ENCODE measurements around the gene ASB13.
A peak's percentile ranks its signal among the peaks of the same experiment; 100 is the strongest.

Gene ASB13

GRCh38 chr10:5640036-5640435 is 26.4 kb downstream of the ASB13 start:
- TF ChIP-seq JUND (IDR thresholded peaks at IDR 0.05; ENCODE audit: low read depth): no peak
- no peak for DNase-seq (ENCODE audit: low read depth in 1 of 2, low spot score in 1 of 2)
- in situ Hi-C loops (cut with HindIII; ENCODE audit: low pct_unique_long_range_greater_than_20kb, low sequenced_read_pairs): no loop called here

- in situ Hi-C loops (cut with HindIII; ENCODE audit: low pct_unique_long_range_greater_than_20kb, low sequenced_read_pairs): no loop called here
Measured at GRCh38 chr10:5639066-5639465, 27.3 kb downstream of the ASB13 start.

GRCh38 chr10:5638494-5638893 is 27.9 kb downstream of the ASB13 start:
- TF ChIP-seq JUND (IDR thresholded peaks at IDR 0.05; ENCODE audit: low read depth): no peak
- no peak for DNase-seq (ENCODE audit: low read depth in 1 of 2, low spot score in 1 of 2)
- in situ Hi-C loops (cut with HindIII; ENCODE audit: low pct_unique_long_range_greater_than_20kb, low sequenced_read_pairs): no loop called here

More at GRCh38 chr10:5639066-5639465, 27.3 kb downstream of the ASB13 start:
- DNase-seq (ENCODE audit: low read depth in 1 of 2, low spot score in 1 of 2): no peak
- TF ChIP-seq JUND (IDR thresholded peaks at IDR 0.05; ENCODE audit: low read depth): no peak

GRCh38 chr10:5634918-5635317 is 31.5 kb downstream of the ASB13 start:
- in situ Hi-C loops (cut with HindIII; ENCODE audit: low pct_unique_long_range_greater_than_20kb, low sequenced_read_pairs): no loop called here
- DNase-seq (ENCODE audit: low read depth in 1 of 2, low spot score in 1 of 2): no peak

GRCh38 chr10:5633166-5633749 is 33.1 kb downstream of the ASB13 start:
- in situ Hi-C loops (cut with HindIII; ENCODE audit: low pct_unique_long_range_greater_than_20kb, low sequenced_read_pairs): no loop called here
- no peak for TF ChIP-seq JUND (IDR thresholded peaks at IDR 0.05; ENCODE audit: low read depth)
- DNase-seq (ENCODE audit: low read depth in 1 of 2, low spot score in 1 of 2): no peak

More at GRCh38 chr10:5634918-5635317, 31.5 kb downstream of the ASB13 start:
- no peak for TF ChIP-seq JUND (IDR thresholded peaks at IDR 0.05; ENCODE audit: low read depth)

- no peak for TF ChIP-seq JUND (IDR thresholded peaks at IDR 0.05; ENCODE audit: low read depth)
- DNase-seq (ENCODE audit: low read depth in 1 of 2, low spot score in 1 of 2): peak in 1 of 2 experiments; percentile 35
- in situ Hi-C loops (cut with HindIII; ENCODE audit: low pct_unique_long_range_greater_than_20kb, low sequenced_read_pairs): no loop called here
Measured at GRCh38 chr10:5632446-5632845, 33.9 kb downstream of the ASB13 start.

- TF ChIP-seq JUND (IDR thresholded peaks at IDR 0.05; ENCODE audit: low read depth): no peak
- no peak for DNase-seq (ENCODE audit: low read depth in 1 of 2, low spot score in 1 of 2)
- in situ Hi-C loops (cut with HindIII; ENCODE audit: low pct_unique_long_range_greater_than_20kb, low sequenced_read_pairs): no loop called here
Measured at GRCh38 chr10:5631936-5632335, 34.5 kb downstream of the ASB13 start.

GRCh38 chr10:5630112-5630436 is 36.3 kb downstream of the ASB13 start:
- no peak for TF ChIP-seq JUND (IDR thresholded peaks at IDR 0.05; ENCODE audit: low read depth)
- in situ Hi-C loops (cut with HindIII; ENCODE audit: low pct_unique_long_range_greater_than_20kb, low sequenced_read_pairs): no loop called here
- DNase-seq (ENCODE audit: low read depth in 1 of 2, low spot score in 1 of 2): no peak

- in situ Hi-C loops (cut with HindIII; ENCODE audit: low pct_unique_long_range_greater_than_20kb, low sequenced_read_pairs): no loop called here
Measured at GRCh38 chr10:5629303-5630111, 36.9 kb downstream of the ASB13 start.

GRCh38 chr10:5628451-5629302 is 37.7 kb downstream of the ASB13 start:
- in situ Hi-C loops (cut with HindIII; ENCODE audit: low pct_unique_long_range_greater_than_20kb, low sequenced_read_pairs): no loop called here
- no peak for DNase-seq (ENCODE audit: low read depth in 1 of 2, low spot score in 1 of 2)
- TF ChIP-seq JUND (IDR thresholded peaks at IDR 0.05; ENCODE audit: low read depth): no peak

More at GRCh38 chr10:5629303-5630111, 36.9 kb downstream of the ASB13 start:
- no peak for TF ChIP-seq JUND (IDR thresholded peaks at IDR 0.05; ENCODE audit: low read depth)
- peak; percentile 72 to 88 for DNase-seq (ENCODE audit: low read depth in 1 of 2, low spot score in 1 of 2)

- TF ChIP-seq JUND (IDR thresholded peaks at IDR 0.05; ENCODE audit: low read depth): no peak
- no peak for DNase-seq (ENCODE audit: low read depth in 1 of 2, low spot score in 1 of 2)
- in situ Hi-C loops (cut with HindIII; ENCODE audit: low pct_unique_long_range_greater_than_20kb, low sequenced_read_pairs): no loop called here
Measured at GRCh38 chr10:5627486-5628044, 38.8 kb downstream of the ASB13 start.

GRCh38 chr10:5625992-5626777 is 40.2 kb downstream of the ASB13 start:
- peak; percentile 50 to 64 for DNase-seq (ENCODE audit: low read depth in 1 of 2, low spot score in 1 of 2)
- no peak for TF ChIP-seq JUND (IDR thresholded peaks at IDR 0.05; ENCODE audit: low read depth)
- in situ Hi-C loops (cut with HindIII; ENCODE audit: low pct_unique_long_range_greater_than_20kb, low sequenced_read_pairs): no loop called here

All from T47D (cell line).